H9 (cell line): ENCODE data around the gene STX8. TPM values are rescaled to one million over a fixed set of nuclear protein-coding genes. Genes with fewer than 3 reads are reported as not detected.

Source experiments
- DNase-seq: peaks from one replicate; pipeline ENCODE4 v3.0.0-alpha.2; 2017
- H2AFZ ChIP-seq: one replicate; pipeline ENCODE4 v1.6.1; 2013; ENCODE audit warnings: mild to moderate bottlenecking, low read length, control low read depth, moderate library complexity
- H2AK5ac ChIP-seq: 2 replicates; pipeline ENCODE4 v1.6.1; 2013; ENCODE audit warnings: low read length, control low read depth, mixed read lengths; ENCODE audit not compliant: insufficient read length
- H2BK120ac ChIP-seq: one replicate; pipeline ENCODE4 v1.6.1; 2013; ENCODE audit warnings: low read depth, mild to moderate bottlenecking, low read length, control low read depth, inconsistent platforms; ENCODE audit not compliant: poor library complexity, severe bottlenecking
- H2BK12ac ChIP-seq: 2 replicates; pipeline ENCODE4 v1.6.1; 2013; ENCODE audit warnings: low read length, control low read depth, mixed read lengths, low read depth; ENCODE audit not compliant: insufficient read length
- H2BK15ac ChIP-seq: 2 replicates; pipeline ENCODE4 v1.6.1; 2013; ENCODE audit warnings: low read depth, low read length, control low read depth
- H2BK20ac ChIP-seq: one replicate; pipeline ENCODE4 v1.6.1; 2013; ENCODE audit warnings: low read depth, mild to moderate bottlenecking, low read length, control low read depth, inconsistent platforms; ENCODE audit not compliant: poor library complexity, severe bottlenecking
- H2BK5ac ChIP-seq: 2 replicates; pipeline ENCODE4 v1.6.1; 2013; ENCODE audit warnings: low read length, control low read depth, mixed read lengths; ENCODE audit not compliant: insufficient read length
- H3K14ac ChIP-seq: 2 replicates; pipeline ENCODE4 v1.6.1; 2013; ENCODE audit warnings: low read length, control low read depth; ENCODE audit not compliant: insufficient read depth
- H3K18ac ChIP-seq: 2 replicates; pipeline ENCODE4 v1.6.1; 2013; ENCODE audit warnings: low read depth, mild to moderate bottlenecking, mixed read lengths, low read length, control low read depth; ENCODE audit not compliant: insufficient read length
- H3K23ac ChIP-seq: 2 replicates; pipeline ENCODE4 v1.6.1; 2013; ENCODE audit warnings: low read length, control low read depth, mixed read lengths, low read depth; ENCODE audit not compliant: insufficient read length
- H3K23me2 ChIP-seq: 2 replicates; pipeline ENCODE4 v1.6.1; 2013; ENCODE audit warnings: low read depth, mild to moderate bottlenecking, mixed read lengths, low read length, control low read depth; ENCODE audit not compliant: insufficient read length, poor library complexity, severe bottlenecking
- H3K27ac ChIP-seq: 2 replicates; pipeline ENCODE4 v1.5.1; 2013; ENCODE audit warnings: low read length, control low read depth, mixed read lengths, low read depth; ENCODE audit not compliant: insufficient read length
- H3K27me3 ChIP-seq: 2 replicates; pipeline ENCODE4 v1.6.1; 2013; ENCODE audit warnings: low read length, control low read depth, inconsistent platforms; ENCODE audit not compliant: insufficient read depth
- H3K4ac ChIP-seq: 2 replicates; pipeline ENCODE4 v1.6.1; 2013; ENCODE audit warnings: low read depth, mild to moderate bottlenecking, control low read depth, inconsistent platforms, low read length, moderate library complexity
- H3K4me1 ChIP-seq: 2 replicates; pipeline ENCODE4 v1.6.1; 2013; ENCODE audit warnings: low read length, control low read depth, inconsistent platforms; ENCODE audit not compliant: insufficient read depth
- H3K4me2 ChIP-seq: 2 replicates; pipeline ENCODE4 v1.6.1; 2013; ENCODE audit warnings: low read length, control low read depth, mixed read lengths; ENCODE audit not compliant: insufficient read length, insufficient read depth
- H3K56ac ChIP-seq: 2 replicates; pipeline ENCODE4 v1.6.1; 2013; ENCODE audit warnings: low read depth, mild to moderate bottlenecking, mixed read lengths, low read length, control low read depth; ENCODE audit not compliant: insufficient read length
- H3K79me1 ChIP-seq: 2 replicates; pipeline ENCODE4 v1.6.1; 2013; ENCODE audit warnings: low read depth, mild to moderate bottlenecking, moderate library complexity, low read length, control low read depth, inconsistent platforms; ENCODE audit not compliant: insufficient read depth, poor library complexity, severe bottlenecking
- H3K79me2 ChIP-seq: 2 replicates; pipeline ENCODE4 v1.6.1; 2013; ENCODE audit warnings: low read length, control low read depth, inconsistent platforms; ENCODE audit not compliant: insufficient read depth
- H3K9ac ChIP-seq: 2 replicates; pipeline ENCODE4 v1.6.1; 2013; ENCODE audit warnings: low read length, control low read depth, mixed read lengths; ENCODE audit not compliant: insufficient read length; ENCODE audit errors: extremely low read depth
- H3K9me3 ChIP-seq: one replicate; pipeline ENCODE4 v1.6.1; 2013; ENCODE audit warnings: low read depth, low read length, inconsistent platforms; ENCODE audit not compliant: control insufficient read depth
- H3T11ph ChIP-seq: one replicate; pipeline ENCODE4 v1.6.1; 2013; ENCODE audit warnings: mild to moderate bottlenecking, low read length, control low read depth, inconsistent platforms
- H4K20me1 ChIP-seq: one replicate; pipeline ENCODE4 v1.6.1; 2013; ENCODE audit not compliant: control insufficient read depth, insufficient read length, insufficient read depth
- H4K5ac ChIP-seq: 2 replicates; pipeline ENCODE4 v1.6.1; 2013; ENCODE audit warnings: low read depth, mild to moderate bottlenecking, mixed read lengths, low read length, control low read depth; ENCODE audit not compliant: insufficient read length
- H4K8ac ChIP-seq: replicated peaks from 2 replicates; pipeline ENCODE4 v1.6.1; 2013; ENCODE audit warnings: low read length, control low read depth, mixed read lengths, low read depth; ENCODE audit not compliant: insufficient read length
- H4K91ac ChIP-seq: 2 replicates; pipeline ENCODE4 v1.6.1; 2013; ENCODE audit warnings: low read depth, mild to moderate bottlenecking, moderate library complexity, mixed read lengths, low read length, control low read depth; ENCODE audit not compliant: insufficient read length
- H3K27ac Mint-ChIP-seq, 3 experiments: 2 replicates in 2 of 3; 3 replicates in 1 of 3; pipeline ENCODE4 v1.8.0; 2020 to 2021; ENCODE audit warnings: mixed read lengths in 3 of 3, mild to moderate bottlenecking in 1 of 3, moderate library complexity in 1 of 3
- H3K27me3 Mint-ChIP-seq: 2 replicates; pipeline ENCODE4 v1.8.0; 2021; ENCODE audit warnings: low read depth, mild to moderate bottlenecking, moderate library complexity, mixed read lengths
- H3K36me3 Mint-ChIP-seq, 3 experiments: 2 replicates in 2 of 3; 3 replicates in 1 of 3; pipeline ENCODE4 v1.8.0; 2020 to 2021; ENCODE audit warnings: low read depth in 3 of 3, mixed read lengths in 3 of 3; ENCODE audit not compliant: insufficient read depth in 1 of 3
- H3K4me1 Mint-ChIP-seq, 2 experiments: 2 replicates each; pipeline ENCODE4 v1.8.0; 2020; ENCODE audit warnings: mixed read lengths in 2 of 2
- H3K4me3 Mint-ChIP-seq, 2 experiments: 2 replicates in 1 of 2; 3 replicates in 1 of 2; pipeline ENCODE4 v1.8.0; 2020 to 2021; ENCODE audit warnings: mild to moderate bottlenecking in 2 of 2, mixed read lengths in 2 of 2, moderate library complexity in 1 of 2
- H3K9me3 Mint-ChIP-seq, 2 experiments: 2 replicates in 1 of 2; 3 replicates in 1 of 2; pipeline ENCODE4 v1.8.0; 2020; ENCODE audit warnings: mild to moderate bottlenecking in 2 of 2, mixed read lengths in 2 of 2, moderate library complexity in 1 of 2
- CTCF ChIP-seq: fragments of 200-600 bp; sonication (generic); conservative IDR thresholded peaks from 3 replicates; pipeline ENCODE4 v1.8.0; 2021; ENCODE audit warnings: antibody characterized with exemption, mild to moderate bottlenecking
- WGBS: extraction: QIAGEN DNeasy Blood & Tissue Kit; methylation state at CpG from one replicate; pipeline ENCODE4 v1.1.7; 2013; ENCODE audit warnings: missing lambda C conversion rate, low lambda C conversion rate, mixed read lengths; ENCODE audit not compliant: insufficient read length; ENCODE audit errors: extremely low coverage; 5-methylcytosine and 5-hydroxymethylcytosine counted together
- total RNA-seq: library from RNA; stranded (reverse); gene quantifications from 2 replicates; pipeline ENCODE4 v1.2.1, GENCODE V29; 2021

The STX8 gene
- total RNA-seq, 1 experiment from 2014 or later, result 55.1 TPM

- Histone ChIP-seq H3T11ph (no peak overlapping the region), H3K23me2 (no peaks in the 10 kb centered on the region), H3K27ac (no peak overlapping the region), H4K20me1 (no peaks in the 10 kb centered on the region), H3K9me3 (no peaks in the 10 kb centered on the region), H2BK5ac (no peak overlapping the region), H2AK5ac (no peak overlapping the region), H3K79me2 (no peaks in the 10 kb centered on the region), H3K4me1 (no peaks in the 10 kb centered on the region; the same call in 1 of the 2 replicates), H3K4me2 (no peak overlapping the region), H3K23ac (no peak overlapping the region), H3K27me3 (no peaks in the 10 kb centered on the region), H4K5ac (no peak overlapping the region), H2BK15ac (no peak overlapping the region), H3K9ac (no peak overlapping the region), H4K91ac (no peak overlapping the region), H3K14ac (no peak overlapping the region), H2BK120ac (no peak overlapping the region), H3K4ac (no peak overlapping the region), H2BK12ac (no peak overlapping the region), H4K8ac (no peak overlapping the region), H3K18ac (no peak overlapping the region), H3K56ac (no peak overlapping the region), H2AFZ (no peak overlapping the region), H2BK20ac (no peak overlapping the region), H3K79me1 (no peaks in the 10 kb centered on the region)
- no peak overlapping the region for H3K4me3 Mint-ChIP-seq
- H3K27ac Mint-ChIP-seq, result no peak overlapping the region
- no peaks in the 10 kb centered on the region for H3K27me3 Mint-ChIP-seq
- H3K36me3 Mint-ChIP-seq, result no peaks in the 10 kb centered on the region
- no peak for DNase-seq
- H3K9me3 Mint-ChIP-seq, result no peaks in the 10 kb centered on the region
- peaks cover 27 to 33% of the 10 kb centered on the region in 2 experiments for H3K4me1 Mint-ChIP-seq
- WGBS, result no CpG with 5 or more reads among the region's 6 CpGs
- TF ChIP-seq CTCF, result no peak
Observed at GRCh38 chr17:9255833-9256232, 319.8 kb downstream of the STX8 start.
